ENCODE results near the gene F7.
A peak's percentile ranks its signal among the peaks of the same experiment; 100 is the strongest.

The F7 gene

GRCh38 chr13:113141601-113141970 is 36.0 kb downstream of the F7 start:
- no peak for DNase-seq

GRCh38 chr13:113142876-113143275 is 37.3 kb downstream of the F7 start:
- DNase-seq, result no peak

GRCh38 chr13:113143466-113144254 is 38.1 kb downstream of the F7 start:
- DNase-seq, result no peak

- no peak for DNase-seq
Observed at GRCh38 chr13:113144255-113144629, 38.7 kb downstream of the F7 start.

- DNase-seq, result peak; percentile 54
Observed at GRCh38 chr13:113145496-113145895, 39.9 kb downstream of the F7 start.

GRCh38 chr13:113145911-113146598 is 40.5 kb downstream of the F7 start:
- DNase-seq, result no peak

GRCh38 chr13:113146750-113147149 is 41.2 kb downstream of the F7 start:
- DNase-seq, result no peak

GRCh38 chr13:113147206-113147605 is 41.6 kb downstream of the F7 start:
- no peak for DNase-seq

GRCh38 chr13:113148407-113148806 is 42.8 kb downstream of the F7 start:
- no peak for DNase-seq

- no peak for DNase-seq
Observed at GRCh38 chr13:113148940-113149503, 43.4 kb downstream of the F7 start.

GRCh38 chr13:113149711-113150549 is 44.3 kb downstream of the F7 start:
- no peak for DNase-seq

GRCh38 chr13:113150550-113151365 is 45.2 kb downstream of the F7 start:
- DNase-seq, result no peak

- DNase-seq, result no peak
Observed at GRCh38 chr13:113151745-113152690, 46.4 kb downstream of the F7 start.

- DNase-seq, result no peak
Observed at GRCh38 chr13:113152691-113152983, 47.0 kb downstream of the F7 start.

- DNase-seq, result no peak
Observed at GRCh38 chr13:113152984-113153809, 47.6 kb downstream of the F7 start.

GRCh38 chr13:113153810-113154748 is 48.5 kb downstream of the F7 start:
- peak; percentile 73 for DNase-seq

GRCh38 chr13:113155201-113155600 is 49.6 kb downstream of the F7 start:
- DNase-seq, result no peak

- no peak for DNase-seq
Observed at GRCh38 chr13:113155982-113156655, 50.5 kb downstream of the F7 start.

All from stimulated activated CD4-positive, alpha-beta T cell treated with anti-CD3 and anti-CD28 coated beads, Interleukin-4, amount 100 ng/mL, for 24 hours (primary cell).